RWPE2 (cell line): Measurements from ENCODE around the gene FOXN3.

Source experiments
- ATAC-seq: fragments of 200-7000 bp; cut with Tn5 transposase; 3 replicates; pipeline ENCODE4 v1.9.1; 2021; ENCODE audit warnings: low read depth
- DNase-seq: peaks from one replicate; pipeline ENCODE4 v3.0.0-alpha.2; 2020; ENCODE audit warnings: low spot score
- H3K27ac ChIP-seq: fragments of 450-650 bp; 2 replicates; pipeline ENCODE4 v1.5.1; 2017; ENCODE audit warnings: mild to moderate bottlenecking; ENCODE audit not compliant: poor library complexity, severe bottlenecking
- H3K27me3 ChIP-seq: fragments of 250-450 bp; sonication (Bioruptor Pico); 2 replicates; pipeline ENCODE4 v1.5.1; 2021; ENCODE audit warnings: mild to moderate bottlenecking, moderate library complexity; ENCODE audit not compliant: insufficient read depth, poor library complexity, severe bottlenecking
- H3K36me3 ChIP-seq: fragments of 250-450 bp; sonication (Bioruptor Pico); 2 replicates; pipeline ENCODE4 v1.5.1; 2020; ENCODE audit warnings: low read depth, mild to moderate bottlenecking, moderate library complexity
- H3K4me1 ChIP-seq: fragments of 250-450 bp; sonication (Bioruptor Pico); 2 replicates; pipeline ENCODE4 v1.5.1; 2021; ENCODE audit warnings: mild to moderate bottlenecking, moderate library complexity; ENCODE audit not compliant: insufficient read depth, poor library complexity, severe bottlenecking
- H3K4me3 ChIP-seq: fragments of 250-450 bp; sonication (Bioruptor Pico); 2 replicates; pipeline ENCODE4 v1.5.1; 2021; ENCODE audit warnings: mild to moderate bottlenecking, moderate library complexity; ENCODE audit not compliant: severe bottlenecking
- H3K9me3 ChIP-seq: fragments of 250-450 bp; sonication (Bioruptor Pico); 2 replicates; pipeline ENCODE4 v1.5.1; 2021; ENCODE audit warnings: mild to moderate bottlenecking, moderate library complexity; ENCODE audit not compliant: severe bottlenecking
- CTCF ChIP-seq: fragments of 450-650 bp; IDR thresholded peaks from one replicate; pipeline ENCODE4 v1.5.1; 2017; ENCODE audit warnings: mild to moderate bottlenecking, moderate library complexity; ENCODE audit not compliant: poor library complexity, severe bottlenecking

The FOXN3 gene

GRCh38 chr14:89258728-89259273, 158.2 kb downstream of the FOXN3 start:
- Histone ChIP-seq H3K27ac (no peak overlapping the region), H3K36me3 (no peaks in the 10 kb centered on the region), H3K9me3 (no peaks in the 10 kb centered on the region), H3K4me1 (no peaks in the 10 kb centered on the region), H3K27me3 (no peaks in the 10 kb centered on the region), H3K4me3 (no peak overlapping the region)
- DNase-seq (no peak), ATAC-seq (no peak)
- TF ChIP-seq CTCF, result no peak

GRCh38 chr14:89256951-89257350, 160.1 kb downstream of the FOXN3 start:
- no peak overlapping the region for H3K4me3 ChIP-seq
- no peaks in the 10 kb centered on the region for H3K9me3 ChIP-seq
- ATAC-seq, result no peak
- no peak overlapping the region for H3K27ac ChIP-seq
- no peaks in the 10 kb centered on the region for H3K27me3 ChIP-seq
- H3K4me1 ChIP-seq, result no peaks in the 10 kb centered on the region
- no peak for DNase-seq
- H3K36me3 ChIP-seq, result no peaks in the 10 kb centered on the region
- no peak for TF ChIP-seq CTCF

GRCh38 chr14:89256283-89256682, 160.8 kb downstream of the FOXN3 start:
- no peaks in the 10 kb centered on the region for H3K9me3 ChIP-seq
- H3K4me1 ChIP-seq, result no peaks in the 10 kb centered on the region
- H3K27ac ChIP-seq, result no peak overlapping the region
- H3K36me3 ChIP-seq, result no peaks in the 10 kb centered on the region
- ATAC-seq, result no peak
- no peak overlapping the region for H3K4me3 ChIP-seq
- DNase-seq, result no peak
- no peak for TF ChIP-seq CTCF
- no peaks in the 10 kb centered on the region for H3K27me3 ChIP-seq

- TF ChIP-seq CTCF, result no peak
- ATAC-seq (no peak), DNase-seq (no peak)
- H3K4me1 ChIP-seq, result peaks cover 2% of the 10 kb centered on the region
- H3K27me3 ChIP-seq, result no peaks in the 10 kb centered on the region
- H3K36me3 ChIP-seq, result no peaks in the 10 kb centered on the region
- no peaks in the 10 kb centered on the region for H3K9me3 ChIP-seq
- no peak overlapping the region for H3K27ac ChIP-seq
- H3K4me3 ChIP-seq, result no peak overlapping the region
Measured at GRCh38 chr14:89255852-89256251, 161.2 kb downstream of the FOXN3 start.

- TF ChIP-seq CTCF, result no peak
- DNase-seq (no peak), ATAC-seq (no peak)
- H3K27ac ChIP-seq, result no peak overlapping the region
- H3K36me3 ChIP-seq, result no peaks in the 10 kb centered on the region
- H3K9me3 ChIP-seq, result no peaks in the 10 kb centered on the region
- peaks cover 3% of the 10 kb centered on the region for H3K4me1 ChIP-seq
- no peak overlapping the region for H3K4me3 ChIP-seq
- no peaks in the 10 kb centered on the region for H3K27me3 ChIP-seq
Measured at GRCh38 chr14:89255012-89255411, 162.0 kb downstream of the FOXN3 start.
